ENCODE results near the gene EPB41L5.
"Not testable (repeated sequence)": the region's sequence is repeated elsewhere in the genome, so short reads cannot be mapped to it uniquely, and the experiment has no call there.

EPB41L5 gene

GRCh38 chr2:120100627-120101026, 87.8 kb downstream of the EPB41L5 start:
- DNase-seq = no peak

GRCh38 chr2:120103723-120104467, 91.0 kb downstream of the EPB41L5 start:
- DNase-seq = no peak

DNA sequence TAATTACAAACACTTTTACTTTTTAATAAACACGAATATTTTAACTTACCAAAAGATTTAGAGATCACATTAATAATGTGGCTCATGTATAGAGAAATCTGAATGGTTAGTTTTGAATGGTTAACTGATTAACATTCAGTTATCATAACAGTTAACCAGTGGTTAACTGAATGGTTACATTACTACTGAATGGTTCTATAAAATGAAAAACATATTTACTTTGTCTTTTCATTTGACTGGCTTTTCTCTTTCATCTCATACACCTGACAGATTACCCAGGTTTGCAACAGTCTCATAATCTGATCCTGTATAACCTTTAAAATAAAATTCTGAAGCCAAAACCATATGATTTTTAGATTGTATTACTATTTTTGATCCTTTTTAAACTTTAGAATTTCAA, 91.9 kb downstream of the EPB41L5 start:
- DNase-seq = no peak

DNA sequence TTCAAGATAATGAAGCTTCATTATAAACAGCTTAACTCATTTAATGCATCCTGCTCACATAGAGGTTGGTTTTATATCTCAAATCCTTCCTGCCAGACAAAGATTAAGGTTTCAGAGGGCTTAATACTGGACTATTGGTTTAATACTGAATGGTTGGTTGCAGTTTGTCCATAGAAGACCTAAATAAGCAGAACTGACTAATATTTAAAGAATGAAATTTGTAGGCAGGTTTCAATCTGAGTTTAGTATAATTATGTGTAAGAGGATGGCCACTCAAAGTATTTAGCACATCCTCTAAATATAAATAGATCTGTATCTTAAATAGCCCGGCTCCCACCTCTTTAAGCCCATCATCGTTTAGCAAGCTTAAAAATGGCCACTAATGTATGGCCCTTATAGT, 92.5 kb downstream of the EPB41L5 start:
- no peak for DNase-seq

GRCh38 chr2:120108049-120108448, 95.2 kb downstream of the EPB41L5 start:
- DNase-seq = peak in 1 of 14 donors; percentile 84

DNA sequence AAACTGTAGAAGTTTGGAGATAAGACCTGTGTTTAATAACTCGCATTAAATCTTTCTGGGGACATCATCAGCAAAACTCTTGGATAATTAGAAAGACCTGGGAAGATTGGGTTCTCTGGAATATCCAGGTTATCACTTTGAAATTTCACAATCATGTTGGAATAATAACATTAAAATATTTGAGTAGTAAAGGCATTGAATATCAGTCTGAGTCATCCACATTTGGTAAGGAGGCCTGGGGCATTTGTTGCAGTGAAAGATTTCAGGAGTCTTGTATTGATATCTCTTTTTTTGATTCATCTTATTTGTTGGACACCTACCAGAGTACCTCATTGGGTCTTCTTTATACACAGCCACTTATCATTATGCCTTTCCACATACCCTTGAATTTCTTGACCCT, 95.9 kb downstream of the EPB41L5 start:
- DNase-seq = peak in 1 of 14 donors; percentile 3

GRCh38 chr2:120109186-120110061, 96.5 kb downstream of the EPB41L5 start:
- DNase-seq = peak in 2 of 14 donors; percentile 11 to 54

DNA sequence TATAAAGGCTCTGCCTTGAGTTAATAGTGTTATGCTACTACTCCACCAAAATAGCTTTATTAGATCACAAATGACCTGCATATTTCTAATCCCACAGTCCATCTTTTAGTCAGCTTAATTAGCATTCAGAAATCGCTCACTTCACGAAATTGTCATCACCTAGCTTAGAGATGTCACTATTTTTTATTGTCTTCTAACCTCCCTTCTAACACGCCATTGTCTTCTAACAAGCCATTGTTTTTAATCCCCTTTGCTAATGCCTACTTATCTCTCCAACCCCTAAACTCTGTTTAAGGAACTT, 97.1 kb downstream of the EPB41L5 start:
- no peak for DNase-seq

DNA sequence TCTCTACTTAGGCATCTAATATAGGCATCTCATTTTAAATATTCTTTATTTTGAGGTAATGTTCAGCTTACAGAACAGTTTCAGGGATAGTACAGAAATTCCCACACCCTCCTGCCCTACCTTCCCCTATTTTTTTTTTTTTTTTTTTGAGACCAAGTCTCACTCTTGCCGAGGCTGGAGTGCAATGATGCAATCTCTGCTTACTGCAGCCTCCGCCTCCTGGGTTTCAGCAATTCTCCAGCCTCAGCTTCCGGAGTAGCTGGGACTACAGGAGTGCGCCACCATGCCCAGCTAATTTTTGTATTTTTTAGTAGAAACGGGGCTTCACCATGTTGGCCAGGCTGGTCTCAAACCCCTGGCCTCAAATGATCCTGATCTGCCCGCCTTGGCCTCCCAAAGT, 97.6 kb downstream of the EPB41L5 start:
- no peak for DNase-seq

- DNase-seq = no peak
Measured at GRCh38 chr2:120111193-120111592, 98.3 kb downstream of the EPB41L5 start.

DNA sequence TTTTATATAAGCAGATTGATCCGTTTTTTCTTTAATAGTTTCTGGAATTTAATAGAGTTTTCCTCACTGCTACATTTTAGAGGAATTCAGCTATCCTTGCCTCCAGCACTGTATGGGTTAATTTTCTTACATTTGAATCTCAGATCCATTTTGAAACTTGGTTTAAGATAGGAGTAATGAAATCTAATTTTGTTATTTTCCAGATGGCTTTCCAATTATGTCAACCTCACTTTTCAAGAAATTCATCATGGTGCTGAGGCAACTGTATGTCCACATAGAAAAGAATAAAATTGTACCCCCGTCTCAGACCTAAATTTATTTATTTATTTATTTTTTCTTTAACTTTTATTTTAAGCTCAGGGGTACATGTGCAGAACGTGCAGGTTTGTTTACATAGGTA, 105.1 kb downstream of the EPB41L5 start:
- DNase-seq = no peak

DNA sequence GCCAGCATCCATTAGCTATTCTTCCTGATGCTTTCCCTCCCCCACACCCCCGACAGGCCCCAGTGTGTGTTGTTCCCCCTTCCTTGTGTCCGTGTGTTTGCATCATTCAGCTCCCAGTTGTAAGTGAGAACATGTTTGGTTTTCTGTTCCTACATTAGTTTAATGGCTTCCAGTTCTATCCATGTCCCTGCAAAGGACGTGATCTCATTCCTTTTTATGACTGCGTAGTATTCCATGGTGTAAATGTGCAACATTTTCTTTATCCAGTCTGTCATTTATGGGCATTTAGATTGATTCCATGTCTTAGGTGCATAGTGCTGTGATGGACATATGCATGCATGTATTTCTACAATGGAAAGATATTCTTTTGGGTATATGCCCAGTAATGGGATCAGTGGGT, 105.6 kb downstream of the EPB41L5 start:
- no peak for DNase-seq

DNA sequence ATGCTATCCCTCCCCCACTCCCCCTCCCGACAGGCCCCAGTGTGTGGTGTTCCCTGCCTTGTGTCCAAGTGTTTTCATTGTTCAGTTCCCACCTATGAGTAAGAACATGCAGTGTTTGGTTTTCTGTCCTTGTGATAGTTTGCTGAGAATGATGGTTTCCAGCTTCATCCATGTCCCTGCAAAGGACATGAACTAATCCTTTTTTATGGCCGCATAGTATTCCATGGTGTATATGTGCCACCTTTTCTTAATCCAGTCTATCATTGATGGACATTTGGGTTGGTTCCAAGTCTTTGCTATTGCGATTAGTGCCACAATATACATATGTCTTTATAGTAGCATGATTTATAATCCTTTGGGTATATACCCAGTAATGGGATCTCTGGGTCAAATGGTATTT, 108.5 kb downstream of the EPB41L5 start:
- DNase-seq = not testable (repeated sequence)

- no peak for DNase-seq
Measured at GRCh38 chr2:120123090-120123489, 110.2 kb downstream of the EPB41L5 start.

- DNase-seq = no peak
Measured at GRCh38 chr2:120125195-120125594, 112.3 kb downstream of the EPB41L5 start.

DNA sequence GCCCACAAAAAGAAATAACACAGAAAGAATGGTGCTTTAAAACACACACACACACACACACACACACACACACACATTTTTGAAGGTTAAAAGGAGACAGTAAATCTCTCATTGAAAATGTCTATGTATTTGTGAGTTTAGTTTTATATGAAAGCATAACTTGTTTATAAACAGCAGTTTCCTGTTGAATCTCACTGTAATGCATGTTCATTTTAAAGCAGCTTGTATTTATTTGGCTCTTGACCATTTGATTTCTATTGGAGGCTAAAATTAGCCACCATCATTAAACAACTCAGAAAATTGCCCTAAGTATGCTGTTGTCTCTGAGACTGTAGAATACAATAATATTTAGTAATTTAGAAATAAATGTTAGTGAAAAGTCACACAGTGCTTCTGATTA, 115.3 kb downstream of the EPB41L5 start:
- DNase-seq = no peak

DNA sequence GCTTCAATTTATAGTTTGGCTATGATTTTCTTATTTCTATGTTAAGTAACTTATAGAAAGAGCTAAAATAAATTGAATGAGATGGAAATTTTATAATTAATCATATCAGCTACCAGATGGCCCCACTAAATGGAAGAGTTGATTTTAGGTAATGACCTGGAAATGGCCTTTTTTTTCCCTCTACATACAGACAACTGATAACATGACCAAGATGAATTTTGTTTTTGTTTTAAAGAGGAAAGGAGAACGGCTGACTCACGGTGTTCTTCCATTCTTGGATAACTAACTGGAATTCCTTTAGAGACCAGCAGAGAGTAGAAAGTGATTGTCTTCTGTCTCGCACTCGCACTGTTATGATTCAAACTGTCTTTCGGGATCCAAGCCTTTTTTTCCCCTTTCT, 119.3 kb downstream of the EPB41L5 start:
- DNase-seq = no peak

DNA sequence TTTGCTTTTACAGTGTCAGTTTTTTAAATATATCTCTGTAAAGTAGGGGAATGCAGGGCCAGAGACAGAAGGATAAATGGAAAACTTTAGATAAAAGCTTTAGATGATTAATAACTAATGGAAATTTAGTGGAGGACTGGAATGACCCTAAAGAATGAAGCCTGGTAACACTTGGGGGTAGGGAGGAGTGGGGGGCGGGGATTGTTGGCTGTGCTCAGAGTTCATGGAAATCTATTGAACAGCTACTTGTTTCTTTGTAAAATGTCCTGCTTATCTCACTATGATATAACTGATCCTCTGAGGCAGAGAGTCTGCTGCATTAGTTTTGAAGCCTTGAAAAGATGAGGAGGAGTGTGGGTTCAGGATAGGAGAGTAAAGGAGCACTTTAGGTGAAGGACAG, 119.8 kb downstream of the EPB41L5 start:
- no peak for DNase-seq

- no peak for DNase-seq
Measured at GRCh38 chr2:120133572-120134244, 120.8 kb downstream of the EPB41L5 start.

- no peak for DNase-seq
Measured at GRCh38 chr2:120134263-120134662, 121.4 kb downstream of the EPB41L5 start.

GRCh38 chr2:120135013-120135412, 122.1 kb downstream of the EPB41L5 start:
- DNase-seq = not testable (repeated sequence)

DNA sequence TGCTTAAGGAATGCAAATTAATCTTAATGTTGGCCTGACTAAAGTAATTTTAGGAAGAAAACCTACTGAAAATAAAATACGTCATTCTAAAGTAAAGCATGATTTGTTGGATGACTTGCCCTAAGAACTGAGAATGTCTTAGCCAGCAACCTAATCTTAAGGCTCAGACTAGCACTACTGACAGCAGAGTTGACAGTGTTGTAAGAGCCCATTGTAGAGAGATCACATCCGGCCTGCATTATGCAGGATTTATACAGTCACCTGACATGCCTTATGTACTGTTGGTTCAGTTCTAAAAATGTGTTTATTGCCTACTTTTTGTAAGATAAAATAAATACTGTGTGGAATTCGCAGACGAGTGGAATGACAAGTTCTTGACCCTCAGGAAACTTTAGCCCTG, 128.0 kb downstream of the EPB41L5 start:
- DNase-seq = no peak

GRCh38 chr2:120141300-120142069, 128.6 kb downstream of the EPB41L5 start:
- DNase-seq = no peak

Measured in C1 segment of cervical spinal cord (tissue), 14 donors.